Measurements from ENCODE around the gene C14orf132. TPM values are rescaled to one million over a fixed set of nuclear protein-coding genes. Genes with fewer than 3 reads are reported as not detected.

Gene C14orf132
- total and polyA plus RNA-seq, 8 donors, result 4.6 to 22.8 (median 11.6) TPM

DNA sequence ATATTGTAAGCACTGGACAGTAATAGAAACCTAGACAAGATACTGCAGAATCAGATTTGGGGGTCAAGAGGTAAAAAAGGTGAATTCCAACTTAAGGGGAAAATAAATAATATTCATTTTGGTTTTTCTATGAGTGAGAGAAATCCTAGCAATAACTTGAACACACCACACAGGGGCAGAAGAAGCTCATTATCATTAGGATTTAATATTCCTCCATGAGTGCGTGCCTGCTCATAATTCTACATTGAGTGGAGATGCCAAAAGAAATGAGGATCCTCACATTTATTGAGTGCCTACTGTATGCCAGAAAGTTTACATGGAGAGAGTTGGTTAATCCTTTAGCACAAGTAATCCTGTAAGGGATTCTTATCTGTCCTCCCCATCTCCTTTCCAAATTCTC, 40.5 kb upstream of the C14orf132 start:
- Histone ChIP-seq H3K27me3 (peaks cover 0 to 48% (median 11%) of the 10 kb centered on the region in 3 donors), H3K9me3 (peaks cover 0 to 5% (median 1%) of the 10 kb centered on the region in 4 donors), H3K27ac (no peak overlapping the region), H3K4me1 (no peaks in the 10 kb centered on the region), H3K36me3 (no peaks in the 10 kb centered on the region), H3K4me3 (no peak overlapping the region)
- 13 to 41% (median 19%) methylated on average over 1 of the region's 1 CpG for WGBS, 5 donors
- intact Hi-C loops (cut with DNase I; ENCODE audit: low total_unique reads), result no loop called here
- DNase-seq, result peak in 1 of 2 donors; percentile 30
- TF ChIP-seq POLR2A (IDR thresholded peaks at IDR 0.05) (no peak), EP300 (IDR thresholded peaks at IDR 0.05) (no peak)
- TF ChIP-seq, protein P1, sequence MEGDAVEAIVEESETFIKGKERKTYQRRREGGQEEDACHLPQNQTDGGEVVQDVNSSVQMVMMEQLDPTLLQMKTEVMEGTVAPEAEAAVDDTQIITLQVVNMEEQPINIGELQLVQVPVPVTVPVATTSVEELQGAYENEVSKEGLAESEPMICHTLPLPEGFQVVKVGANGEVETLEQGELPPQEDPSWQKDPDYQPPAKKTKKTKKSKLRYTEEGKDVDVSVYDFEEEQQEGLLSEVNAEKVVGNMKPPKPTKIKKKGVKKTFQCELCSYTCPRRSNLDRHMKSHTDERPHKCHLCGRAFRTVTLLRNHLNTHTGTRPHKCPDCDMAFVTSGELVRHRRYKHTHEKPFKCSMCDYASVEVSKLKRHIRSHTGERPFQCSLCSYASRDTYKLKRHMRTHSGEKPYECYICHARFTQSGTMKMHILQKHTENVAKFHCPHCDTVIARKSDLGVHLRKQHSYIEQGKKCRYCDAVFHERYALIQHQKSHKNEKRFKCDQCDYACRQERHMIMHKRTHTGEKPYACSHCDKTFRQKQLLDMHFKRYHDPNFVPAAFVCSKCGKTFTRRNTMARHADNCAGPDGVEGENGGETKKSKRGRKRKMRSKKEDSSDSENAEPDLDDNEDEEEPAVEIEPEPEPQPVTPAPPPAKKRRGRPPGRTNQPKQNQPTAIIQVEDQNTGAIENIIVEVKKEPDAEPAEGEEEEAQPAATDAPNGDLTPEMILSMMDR (IDR thresholded peaks at IDR 0.05), result peak in 3 of 7 experiments; percentile 18 to 26 (median 19)

DNA sequence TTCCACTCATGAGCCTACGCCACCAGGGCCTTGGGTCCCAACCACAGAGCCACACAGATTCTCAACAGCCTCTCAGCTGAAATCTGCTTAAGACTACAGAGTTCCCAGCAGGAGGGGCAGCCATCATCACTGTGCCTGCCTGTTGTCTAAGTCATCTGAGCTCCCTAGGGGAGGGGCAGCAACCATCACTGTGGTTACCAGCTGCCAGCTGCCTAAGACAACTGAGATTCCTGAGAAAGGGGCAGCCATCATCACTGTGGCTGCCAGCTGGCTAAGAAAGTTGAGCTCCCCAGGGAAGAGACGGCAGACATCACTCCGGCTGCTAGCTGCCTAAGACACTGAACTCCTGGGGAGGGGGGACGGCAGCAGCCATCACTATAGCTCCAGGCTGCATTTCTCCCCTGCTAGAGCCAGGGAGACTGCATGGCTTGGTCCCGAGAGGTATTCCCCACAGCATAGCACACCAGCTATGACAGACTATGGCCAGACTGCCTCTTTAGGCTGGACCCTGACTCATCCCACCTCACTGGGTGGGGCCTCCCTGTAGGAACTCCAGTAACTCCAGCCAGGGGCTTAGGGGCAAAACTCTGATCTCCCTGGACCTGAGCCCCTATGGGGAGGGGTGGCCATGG, 37.2 kb upstream of the C14orf132 start:
- intact Hi-C loops (cut with DNase I; ENCODE audit: low total_unique reads), result no loop called here
- peaks cover 0 to 38% (median 11%) of the 10 kb centered on the region in 3 donors for H3K27me3 ChIP-seq
- H3K27ac ChIP-seq, result no peak overlapping the region
- 56 to 72% (median 64%) methylated on average over 4 to 5 of the region's 5 CpGs for WGBS, 5 donors
- H3K4me1 ChIP-seq, result no peaks in the 10 kb centered on the region
- no peaks in the 10 kb centered on the region for H3K36me3 ChIP-seq
- peaks cover 0 to 23% (median 11%) of the 10 kb centered on the region in 4 donors for H3K9me3 ChIP-seq
- DNase-seq, result peak in 1 of 2 donors; percentile 13
- no peak for TF ChIP-seq POLR2AphosphoS5 (IDR thresholded peaks at IDR 0.05)
- TF ChIP-seq, protein P1 (IDR thresholded peaks at IDR 0.05), result no peak
- TF ChIP-seq EP300 (IDR thresholded peaks at IDR 0.05), result no peak
- H3K4me3 ChIP-seq, result no peak overlapping the region

DNA sequence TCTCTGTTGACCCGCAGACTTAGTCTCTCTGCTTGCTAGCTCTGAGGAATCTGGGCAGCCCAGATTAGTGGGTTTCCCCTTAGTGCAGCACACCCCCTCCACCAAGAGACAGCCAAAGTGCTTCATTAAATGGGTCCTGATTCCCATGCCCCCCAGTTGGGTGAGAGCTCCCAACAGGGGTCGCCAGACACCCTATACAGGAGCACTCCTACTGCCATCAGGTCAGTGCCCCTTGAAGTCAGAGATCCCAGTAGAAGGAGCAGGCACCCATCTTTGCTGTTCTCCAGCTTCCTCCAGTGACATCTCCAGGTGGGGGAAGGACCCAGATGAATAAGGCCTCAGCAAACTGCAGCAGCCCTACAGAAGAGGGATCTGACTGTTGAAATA, 36.7 kb upstream of the C14orf132 start:
- H3K4me3 ChIP-seq, result no peak overlapping the region
- no peak for DNase-seq
- intact Hi-C loops (cut with DNase I; ENCODE audit: low total_unique reads), result no loop called here
- no peaks in the 10 kb centered on the region for H3K36me3 ChIP-seq
- TF ChIP-seq POLR2AphosphoS5 (IDR thresholded peaks at IDR 0.05), result no peak
- TF ChIP-seq, protein P1 (IDR thresholded peaks at IDR 0.05), result no peak
- peaks cover 0 to 38% (median 11%) of the 10 kb centered on the region in 3 donors for H3K27me3 ChIP-seq
- peaks cover 0 to 23% (median 11%) of the 10 kb centered on the region in 4 donors for H3K9me3 ChIP-seq
- no peaks in the 10 kb centered on the region for H3K4me1 ChIP-seq
- H3K27ac ChIP-seq, result no peak overlapping the region
- 40 to 100% (median 66%) methylated on average over 1 to 2 of the region's 2 CpGs for WGBS, 5 donors

DNA sequence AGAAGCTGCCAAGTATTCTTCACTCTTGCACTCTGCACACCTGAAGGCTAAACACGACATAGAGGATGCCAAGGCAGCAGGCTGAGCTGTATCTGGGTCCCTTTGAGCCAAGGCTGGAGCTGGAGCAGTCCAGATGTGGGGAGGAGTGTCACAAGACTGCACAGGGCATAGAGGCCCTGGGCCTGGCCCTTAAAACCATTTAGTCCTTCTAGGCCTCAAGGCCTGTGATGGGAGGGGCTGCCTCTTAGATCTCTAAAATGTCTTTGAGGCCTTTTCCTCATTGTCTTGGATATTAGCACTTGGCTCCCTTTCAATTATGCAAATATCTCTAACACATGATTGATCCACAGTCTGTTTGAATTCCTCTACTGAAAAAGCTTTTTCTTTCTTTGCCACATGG, 28.0 kb upstream of the C14orf132 start:
- H3K27ac ChIP-seq, result no peak overlapping the region
- WGBS, 5 donors, result 29 to 90% (median 46%) methylated on average over 1 of the region's 1 CpG
- TF ChIP-seq POLR2A (IDR thresholded peaks at IDR 0.05), result no peak
- no peak for TF ChIP-seq POLR2AphosphoS5 (IDR thresholded peaks at IDR 0.05)
- TF ChIP-seq, protein P1 (IDR thresholded peaks at IDR 0.05), result no peak
- H3K27me3 ChIP-seq, result no peaks in the 10 kb centered on the region
- no peak for DNase-seq
- no peaks in the 10 kb centered on the region for H3K36me3 ChIP-seq
- H3K9me3 ChIP-seq, result peaks cover 0 to 20% (median 17%) of the 10 kb centered on the region in 4 donors
- no peaks in the 10 kb centered on the region for H3K4me1 ChIP-seq
- intact Hi-C loops (cut with DNase I; ENCODE audit: low total_unique reads), result no loop called here
- no peak overlapping the region for H3K4me3 ChIP-seq
